T-helper 22 cell (primary cell): ENCODE data around the gene RNASE4.
"Not testable (repeated sequence)": the region's sequence is repeated elsewhere in the genome, so short reads cannot be mapped to it uniquely, and the experiment has no call there.

Experiments
- DNase-seq: peaks from one replicate; pipeline ENCODE4 v3.0.0-alpha.2; 2020; ENCODE audit warnings: low read depth

Gene RNASE4

GRCh38 chr14:20683891-20684661 lies at the start of gene RNASE4:
Gene RNASE4, plus strand, starts transcription at chr14:20684560. Its CDS starts 14,812 bp downstream, at chr14:20699372.
- DNase-seq = peak; percentile 64

- no peak for DNase-seq
These were observed 42.8 kb upstream of the RNASE4 start, which contains the start of gene OR6S1 for GRCh38 chr14:20641591-20641990. Gene OR6S1, minus strand, starts transcription at chr14:20641691. Its CDS starts 0 bp downstream, at chr14:20641691.

- DNase-seq = no peak
These were observed 42.2 kb upstream of the RNASE4 start for GRCh38 chr14:20642182-20642581.

- DNase-seq = not testable (repeated sequence)
These were observed 41.6 kb upstream of the RNASE4 start for GRCh38 chr14:20642755-20643154.

GRCh38 chr14:20644520-20644919 lies 39.8 kb upstream of the RNASE4 start:
- no peak for DNase-seq

- DNase-seq = no peak
These were observed 38.9 kb upstream of the RNASE4 start for GRCh38 chr14:20645481-20645880.

- no peak for DNase-seq
These were observed 31.1 kb upstream of the RNASE4 start for GRCh38 chr14:20652996-20653975.

GRCh38 chr14:20655851-20656250 lies 28.5 kb upstream of the RNASE4 start:
- DNase-seq = no peak

- DNase-seq = no peak
These were observed 28.1 kb upstream of the RNASE4 start for GRCh38 chr14:20656274-20656673.

- DNase-seq = no peak
These were observed 26.8 kb upstream of the RNASE4 start for GRCh38 chr14:20657216-20658211.

- DNase-seq = no peak
These were observed 26.1 kb upstream of the RNASE4 start for GRCh38 chr14:20658246-20658645.

- no peak for DNase-seq
These were observed 25.0 kb upstream of the RNASE4 start for GRCh38 chr14:20659336-20659735.

GRCh38 chr14:20659813-20660395 lies 24.5 kb upstream of the RNASE4 start:
- no peak for DNase-seq

- DNase-seq = no peak
These were observed 23.2 kb upstream of the RNASE4 start for GRCh38 chr14:20661197-20661596.

- peak; percentile 59 for DNase-seq
These were observed 21.2 kb upstream of the RNASE4 start for GRCh38 chr14:20662968-20663732.

- DNase-seq = not testable (repeated sequence)
These were observed 17.9 kb upstream of the RNASE4 start for GRCh38 chr14:20666400-20666961.

- no peak for DNase-seq
These were observed 16.4 kb upstream of the RNASE4 start for GRCh38 chr14:20667957-20668356.

- no peak for DNase-seq
These were observed 15.4 kb upstream of the RNASE4 start for GRCh38 chr14:20668969-20669368.

- DNase-seq = no peak
These were observed 12.6 kb upstream of the RNASE4 start for GRCh38 chr14:20671597-20672283.
